ENCODE results near the gene MRTFB.

The MRTFB gene

DNA sequence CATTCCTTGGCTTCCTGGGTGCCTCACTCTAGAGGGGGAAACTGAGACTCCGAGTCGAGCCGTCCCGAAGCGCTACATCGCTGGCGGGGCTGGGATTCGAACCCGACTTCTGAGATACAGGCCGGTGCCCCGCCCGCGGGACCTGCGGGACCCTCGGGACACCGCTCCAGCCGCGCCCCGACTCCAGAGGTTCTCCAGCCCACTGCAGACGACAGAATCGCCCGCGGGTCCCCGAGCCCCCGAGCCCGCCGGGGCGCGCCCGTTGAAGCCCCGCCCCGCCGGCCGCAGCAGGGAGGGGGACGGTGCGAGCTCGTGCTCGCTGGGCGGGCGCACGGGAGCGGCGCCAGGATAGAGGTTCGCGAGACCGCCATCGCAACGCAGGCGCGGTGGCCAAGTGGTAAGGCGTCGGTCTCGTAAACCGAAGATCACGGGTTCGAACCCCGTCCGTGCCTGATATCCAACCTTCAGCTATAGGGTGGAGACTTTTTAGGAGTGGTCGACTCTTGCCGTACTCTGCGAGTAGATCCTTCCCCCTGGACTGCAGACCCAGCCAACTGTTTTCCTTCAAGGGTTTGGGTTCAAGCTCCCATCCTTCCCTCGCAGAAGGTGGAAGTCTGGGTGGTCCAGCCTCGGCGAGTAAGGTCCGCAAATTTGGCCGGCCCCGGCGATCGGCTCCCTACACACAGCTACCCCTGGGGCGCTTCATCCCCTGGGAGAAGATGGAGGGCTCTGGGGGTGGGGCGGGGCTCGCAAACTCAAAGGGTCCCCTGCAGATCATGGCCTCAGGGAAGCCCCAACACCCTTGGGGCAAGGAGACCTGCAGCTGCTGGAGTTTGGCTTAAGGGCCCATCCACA lies 214.6 kb downstream of the MRTFB start:
- peak; percentile 92 for DNase-seq (ENCODE audit: low spot score)

DNA sequence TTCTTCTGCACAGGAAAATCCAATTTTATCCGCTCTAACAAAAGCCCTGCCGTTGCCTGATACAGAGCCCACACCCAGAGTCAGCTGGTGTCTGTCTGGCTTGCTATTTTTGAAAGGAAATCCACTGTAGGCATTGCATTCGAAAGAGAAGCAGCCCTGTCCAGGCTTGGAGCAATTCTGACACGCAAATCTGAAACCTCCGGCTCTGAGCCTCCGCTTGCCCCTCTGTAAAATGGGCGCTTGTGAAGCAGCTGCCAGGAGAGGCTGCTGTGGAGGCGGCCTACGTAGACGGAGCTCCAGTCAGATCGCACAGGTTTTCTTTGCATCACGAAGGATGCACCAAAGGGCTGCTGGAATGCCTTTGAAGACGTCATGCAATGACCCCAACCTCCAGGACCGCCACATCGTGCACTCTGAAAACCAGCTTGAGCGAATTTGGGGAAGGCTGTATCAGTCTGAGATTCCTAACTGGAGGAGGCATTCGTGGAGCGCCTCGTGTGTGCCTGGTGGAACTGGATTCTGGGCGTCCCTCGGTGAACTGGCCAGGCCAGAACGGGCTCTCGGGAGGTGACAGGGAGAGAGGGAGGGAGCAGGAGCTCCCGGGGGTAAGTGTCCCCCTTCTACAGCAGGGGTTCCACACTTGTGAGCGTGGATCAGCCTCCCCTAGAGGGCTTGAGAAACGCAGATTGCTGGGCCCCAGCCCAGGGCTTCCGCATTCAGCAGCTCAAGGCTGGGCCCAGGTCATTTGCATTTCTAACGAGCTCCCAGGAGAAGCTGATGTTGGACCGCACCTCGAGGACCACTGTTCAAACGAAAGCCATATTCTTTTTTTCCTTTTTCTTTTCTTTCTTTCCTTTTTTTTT lies 215.5 kb downstream of the MRTFB start:
- DNase-seq (ENCODE audit: low spot score) = no peak

- DNase-seq (ENCODE audit: low spot score) = no peak
These were observed 218.7 kb downstream of the MRTFB start for GRCh38 chr16:14289692-14290340.

- DNase-seq (ENCODE audit: low spot score) = no peak
These were observed 220.2 kb downstream of the MRTFB start for GRCh38 chr16:14291286-14291685.

DNA sequence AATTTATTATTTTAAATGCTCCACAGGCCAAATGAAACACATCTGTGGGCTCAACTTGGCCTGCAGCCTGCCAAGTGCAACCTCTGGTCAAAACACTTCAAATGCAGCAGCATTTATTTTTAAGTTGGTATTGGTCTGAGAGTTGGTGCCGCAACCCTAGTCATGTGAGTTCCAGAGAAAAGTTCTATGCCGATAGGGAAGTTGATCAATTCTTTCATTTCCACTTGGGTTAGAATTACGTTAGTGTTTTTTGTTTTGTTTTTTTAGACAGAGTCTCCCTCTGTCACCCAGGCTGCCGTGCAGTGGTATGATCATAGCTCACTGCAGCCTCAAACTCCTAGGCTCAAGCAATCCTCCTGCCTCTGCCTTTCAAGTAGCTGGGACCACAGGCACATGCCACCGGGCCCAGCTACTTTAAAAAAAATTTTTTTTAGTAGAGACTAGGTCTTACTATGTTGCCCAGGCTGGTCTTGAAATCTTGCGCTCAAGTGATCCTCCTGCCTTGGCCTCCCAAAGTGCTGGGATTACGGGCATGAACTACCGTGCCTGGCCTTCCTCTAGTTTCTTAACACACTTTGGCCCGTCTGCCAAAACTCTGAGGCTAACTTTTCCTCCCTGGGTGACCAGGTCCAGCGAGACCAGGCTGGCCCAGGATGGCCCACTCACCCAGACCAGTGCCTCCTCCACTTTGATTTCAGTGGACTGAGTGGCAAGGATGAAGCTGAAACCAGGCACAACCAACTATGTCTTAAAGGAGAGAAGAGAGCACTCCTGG lies 221.1 kb downstream of the MRTFB start:
- DNase-seq (ENCODE audit: low spot score) = no peak

DNA sequence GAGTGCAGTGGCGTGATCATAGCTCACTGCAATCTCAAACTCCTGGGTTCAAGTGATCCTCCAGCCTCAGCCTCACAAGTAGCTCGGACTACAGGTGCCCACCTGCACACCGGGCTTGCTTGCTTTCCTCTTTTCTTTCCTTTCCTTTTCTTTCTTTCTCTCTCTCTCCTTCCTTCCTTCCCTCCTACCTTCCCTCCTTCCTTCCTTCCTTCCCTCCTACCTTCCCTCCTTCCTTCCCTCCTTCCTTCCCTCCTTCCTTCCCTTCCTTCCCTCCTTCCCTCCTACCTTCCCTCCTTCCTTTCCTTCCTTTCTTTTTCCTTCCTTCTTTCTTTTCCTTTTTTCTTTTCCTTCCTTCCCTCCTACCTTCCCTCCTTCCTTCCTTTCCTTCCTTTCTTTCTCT lies 225.5 kb downstream of the MRTFB start:
- no peak for DNase-seq (ENCODE audit: low spot score)

DNA sequence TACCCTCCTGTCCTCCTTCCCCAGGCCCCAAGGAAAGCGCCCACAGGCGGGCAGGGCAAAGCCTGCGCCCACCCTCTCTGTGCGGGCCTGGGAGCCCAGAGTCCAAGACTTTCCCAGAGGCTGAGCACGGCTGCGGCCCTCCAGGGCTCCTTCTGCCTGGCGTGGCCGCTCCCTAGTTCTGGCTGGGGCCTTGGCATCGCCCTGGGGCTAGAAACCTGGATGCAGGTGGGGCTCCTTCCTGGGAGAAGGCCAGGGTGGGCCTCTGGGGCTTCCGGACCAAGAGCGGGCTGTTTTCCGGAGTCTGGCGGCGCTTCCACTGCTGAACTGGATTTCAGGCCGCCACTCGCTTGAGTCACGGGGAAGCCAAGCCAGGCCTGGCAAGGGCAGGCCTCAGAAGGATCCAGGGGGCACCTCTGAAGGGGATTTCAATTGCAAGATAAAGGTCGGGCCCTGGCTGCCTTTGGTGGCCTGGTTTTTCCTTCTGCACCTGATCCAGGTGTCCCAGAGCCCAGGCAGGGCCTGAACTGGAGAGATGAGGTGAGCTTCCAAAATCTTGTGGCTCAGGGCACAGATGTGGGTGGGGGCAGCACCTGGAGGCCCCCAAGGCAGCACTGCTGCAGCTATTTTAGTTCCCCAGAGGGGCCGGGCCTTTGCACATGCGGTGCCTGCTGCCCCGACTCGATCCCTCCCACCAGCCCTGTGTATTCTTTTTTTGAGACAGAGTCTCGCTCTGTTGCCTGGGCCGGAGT lies 227.4 kb downstream of the MRTFB start:
- DNase-seq (ENCODE audit: low spot score) = no peak

DNA sequence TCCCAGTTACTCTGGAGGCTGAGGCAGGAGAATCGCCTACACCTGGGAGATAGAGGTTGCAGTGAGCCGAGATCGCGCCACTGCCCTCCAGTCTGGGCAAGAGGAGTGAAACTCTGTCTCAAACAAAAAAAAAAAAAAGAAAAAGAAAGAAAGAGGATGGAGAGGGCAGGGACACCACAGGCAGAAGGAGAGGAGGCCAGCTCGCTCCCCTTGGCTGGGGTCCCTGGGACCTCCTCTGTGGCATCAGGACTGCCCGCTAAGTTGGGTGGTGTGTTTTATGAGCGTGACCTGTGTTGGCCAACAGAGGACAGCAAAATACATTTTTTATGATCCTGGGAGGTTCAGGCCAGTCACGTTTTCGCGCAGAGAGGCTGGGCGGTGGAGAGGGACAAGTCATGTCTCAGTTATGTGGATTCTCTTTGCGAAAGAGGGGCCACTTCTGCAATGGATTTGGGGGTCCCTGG lies 229.6 kb downstream of the MRTFB start:
- no peak for DNase-seq (ENCODE audit: low spot score)

DNA sequence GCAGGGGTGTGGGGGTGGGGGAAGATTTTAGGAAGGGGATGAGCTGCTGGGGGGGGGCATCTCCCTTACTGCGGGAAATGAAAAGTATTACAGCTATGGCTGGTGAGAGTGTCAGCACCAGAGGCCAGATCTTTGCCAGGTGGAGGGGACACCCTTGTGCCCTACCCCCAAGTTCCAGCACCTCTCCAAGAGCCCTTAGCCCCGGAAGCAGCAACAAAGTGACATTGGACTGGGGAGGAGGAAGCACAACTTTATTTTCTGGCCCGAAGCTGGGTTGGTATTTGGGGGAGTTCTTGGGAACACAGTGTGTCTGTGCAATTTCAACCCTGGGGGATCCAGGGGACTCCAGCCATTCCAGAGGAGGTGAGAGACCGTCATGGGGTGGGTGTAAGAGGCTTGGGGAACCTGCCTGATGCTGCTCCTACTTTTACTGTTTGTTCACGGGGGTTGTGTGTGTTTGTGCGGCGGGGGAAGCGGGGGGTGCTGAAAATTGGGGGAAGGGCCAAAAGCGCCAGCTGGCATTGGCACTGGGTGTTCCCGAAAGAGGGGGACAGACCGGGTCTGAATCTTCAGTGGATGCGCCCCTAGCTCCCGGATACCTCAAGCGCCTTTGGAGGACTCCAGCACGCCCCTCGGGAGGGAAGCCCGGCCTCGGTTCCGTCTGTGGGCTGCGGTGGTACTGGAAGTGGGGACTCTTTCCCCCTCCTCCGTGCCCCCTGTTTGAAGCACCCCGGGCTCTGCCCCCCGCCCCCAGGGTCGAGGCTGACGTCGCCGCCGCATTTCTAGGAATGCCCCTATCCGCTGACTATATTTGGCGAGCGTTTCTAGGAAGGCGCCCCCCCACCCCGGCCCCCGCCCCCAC lies 230.3 kb downstream of the MRTFB start:
- no peak for DNase-seq (ENCODE audit: low spot score)

DNA sequence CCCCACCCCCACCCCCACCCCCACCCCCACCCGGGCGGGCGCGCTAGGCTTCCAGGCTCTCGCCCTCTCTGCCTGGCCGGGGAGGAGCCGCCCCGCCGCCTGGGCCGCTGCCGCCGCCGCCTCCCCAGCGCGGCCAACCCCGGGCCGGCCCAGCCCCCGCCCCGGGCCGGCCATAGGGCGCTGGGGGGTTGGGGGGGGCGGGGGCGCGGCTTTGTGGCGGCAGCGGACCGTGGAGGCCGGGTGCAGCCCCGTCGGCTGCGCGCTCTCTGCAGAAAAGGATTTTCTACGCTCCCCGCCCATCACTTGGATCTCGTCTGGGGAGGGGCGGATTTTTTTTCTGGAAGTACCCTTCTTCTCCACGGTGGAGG lies 230.9 kb downstream of the MRTFB start:
- DNase-seq (ENCODE audit: low spot score) = no peak

GRCh38 chr16:14302399-14303181 lies 231.5 kb downstream of the MRTFB start:
- no peak for DNase-seq (ENCODE audit: low spot score)

DNA sequence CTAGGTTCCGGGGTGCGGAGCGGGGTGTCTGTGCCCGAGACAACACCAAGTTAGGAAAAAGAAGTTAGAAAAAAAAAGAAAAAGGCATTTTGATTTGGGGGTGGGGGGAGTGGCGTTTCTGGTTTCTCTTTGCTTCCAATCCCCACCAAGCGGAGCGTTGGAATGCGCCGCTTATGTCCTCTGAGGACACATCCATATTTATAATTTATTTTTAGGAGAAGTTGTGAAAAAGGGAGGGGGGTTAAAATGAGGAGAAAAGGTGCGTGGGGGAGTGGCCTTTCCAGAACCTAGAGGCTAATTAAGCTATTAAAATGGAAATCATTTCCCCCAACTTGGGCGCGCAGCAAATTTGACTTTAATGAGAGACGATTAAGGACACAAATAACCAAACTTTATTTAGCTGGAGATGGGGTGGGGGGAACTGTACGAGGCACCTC lies 232.1 kb downstream of the MRTFB start:
- DNase-seq (ENCODE audit: low spot score) = no peak

- no peak for DNase-seq (ENCODE audit: low spot score)
These were observed 232.7 kb downstream of the MRTFB start for GRCh38 chr16:14303639-14304394.

DNA sequence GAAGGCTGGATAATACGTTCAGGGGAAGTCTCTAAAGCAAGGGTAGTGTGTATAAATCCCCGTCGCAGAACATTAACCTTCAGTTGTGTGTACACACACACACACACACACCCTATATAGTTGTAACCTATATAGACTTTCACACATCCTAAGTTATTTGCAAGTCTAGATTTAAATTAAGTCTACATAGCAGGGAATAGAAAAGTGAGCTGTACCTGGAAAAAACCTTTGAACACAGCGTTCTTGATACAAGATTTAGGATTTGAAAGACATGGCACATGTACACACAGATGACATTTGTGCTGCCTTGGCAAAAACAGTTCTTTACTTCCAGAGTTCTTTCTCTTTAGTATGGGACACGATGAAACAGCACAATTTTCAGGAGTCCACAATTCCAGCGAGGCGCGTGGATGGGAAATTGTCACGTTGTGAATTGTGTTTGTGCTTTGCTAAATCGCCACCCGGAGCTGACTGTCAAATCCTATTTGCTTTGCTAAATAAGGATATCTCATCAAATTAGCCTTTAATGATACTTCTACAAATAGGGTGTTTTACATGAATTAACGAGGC lies 233.9 kb downstream of the MRTFB start:
- no peak for DNase-seq (ENCODE audit: low spot score)

- no peak for DNase-seq (ENCODE audit: low spot score)
These were observed 235.5 kb downstream of the MRTFB start for GRCh38 chr16:14306485-14307058.

DNA sequence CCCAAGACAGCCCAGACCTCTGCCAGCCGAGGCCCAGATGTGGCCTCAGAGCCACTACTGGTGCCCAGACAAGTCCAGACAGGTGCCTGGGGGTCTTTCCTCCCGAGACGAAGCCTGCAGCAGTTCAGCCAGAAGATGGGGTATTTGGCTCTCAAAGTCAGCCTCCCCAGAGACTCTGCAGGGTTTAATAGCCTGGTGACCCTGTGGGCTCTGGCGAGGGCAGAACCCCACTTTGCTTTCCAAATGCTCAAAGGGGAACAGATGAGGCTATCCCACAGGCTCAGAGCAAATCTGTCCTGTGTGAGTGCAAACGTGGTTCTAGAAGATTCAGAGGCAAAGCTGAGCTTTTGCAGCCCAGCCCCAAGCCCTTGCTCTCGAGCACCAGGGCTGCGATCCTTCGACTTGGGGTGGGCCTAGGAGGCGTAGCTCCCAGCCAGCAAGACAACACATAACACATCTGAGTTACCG lies 236.0 kb downstream of the MRTFB start:
- no peak for DNase-seq (ENCODE audit: low spot score)

- DNase-seq (ENCODE audit: low spot score) = no peak
These were observed 236.6 kb downstream of the MRTFB start for GRCh38 chr16:14307527-14308367.

All from putamen (tissue), 1 donor.